Ramos (cell line): ENCODE data around the gene PKD2.

ENCODE experiments used
- in situ Hi-C: fragments of 300-500 bp; cut with MboI; formaldehyde crosslinking; loops from one replicate; pipeline ENCODE4 v1.14.3; 2022; ENCODE audit warnings: low sequenced_read_pairs; ENCODE audit not compliant: unreplicated experiment

The PKD2 gene

GRCh38 chr4:88007304-88008121 lies at the start of gene PKD2:
Gene PKD2, plus strand, starts transcription at chr4:88007635. Its CDS starts 99 bp downstream, at chr4:88007734.
- in situ Hi-C loops: no loop called here

- in situ Hi-C loops: no loop called here
Observed at GRCh38 chr4:87961993-87962392, 45.4 kb upstream of the PKD2 start.

- in situ Hi-C loops: no loop called here
Observed at GRCh38 chr4:87962398-87963146, 44.9 kb upstream of the PKD2 start.

- in situ Hi-C loops: no loop called here
Observed at GRCh38 chr4:87965501-87965975, 41.9 kb upstream of the PKD2 start.

GRCh38 chr4:87966095-87966496 lies 41.3 kb upstream of the PKD2 start:
- in situ Hi-C loops: no loop called here

- in situ Hi-C loops: no loop called here
Observed at GRCh38 chr4:87967193-87967592, 40.2 kb upstream of the PKD2 start.

GRCh38 chr4:87970121-87970520 lies 37.3 kb upstream of the PKD2 start:
- in situ Hi-C loops: no loop called here

GRCh38 chr4:87971866-87972265 lies 35.6 kb upstream of the PKD2 start:
- in situ Hi-C loops: no loop called here

- in situ Hi-C loops: no loop called here
Observed at GRCh38 chr4:87973283-87974169, 33.9 kb upstream of the PKD2 start.

- in situ Hi-C loops: no loop called here
Observed at GRCh38 chr4:87974856-87975462, 32.5 kb upstream of the PKD2 start.

GRCh38 chr4:87975466-87975865 lies 32.0 kb upstream of the PKD2 start, which contains the start of gene SPP1:
Gene SPP1, plus strand, starts transcription at chr4:87975714. Its CDS starts 1,182 bp downstream, at chr4:87976896.
- in situ Hi-C loops: no loop called here

GRCh38 chr4:87977521-87978278 lies 29.7 kb upstream of the PKD2 start:
- in situ Hi-C loops: no loop called here

- in situ Hi-C loops: no loop called here
Observed at GRCh38 chr4:87978681-87979080, 28.8 kb upstream of the PKD2 start.

- in situ Hi-C loops: no loop called here
Observed at GRCh38 chr4:87979810-87980209, 27.6 kb upstream of the PKD2 start.

- in situ Hi-C loops: no loop called here
Observed at GRCh38 chr4:87981486-87981885, 25.9 kb upstream of the PKD2 start.

GRCh38 chr4:87982036-87982435 lies 25.4 kb upstream of the PKD2 start:
- in situ Hi-C loops: no loop called here

- in situ Hi-C loops: no loop called here
Observed at GRCh38 chr4:87982446-87983010, 24.9 kb upstream of the PKD2 start.

- in situ Hi-C loops: no loop called here
Observed at GRCh38 chr4:87983996-87984395, 23.4 kb upstream of the PKD2 start.
